GM12891 (cell line): ENCODE data around the gene CD300LG.

Source experiments
- PAX5 ChIP-seq: IDR thresholded peaks from 2 replicates; pipeline ENCODE4 v1.6.1; 2011; ENCODE audit warnings: low read length, moderate library complexity, mild to moderate bottlenecking; ENCODE audit not compliant: insufficient read depth, severe bottlenecking
- POLR2A ChIP-seq: IDR thresholded peaks from 2 replicates; pipeline ENCODE4 v1.6.1; 2011; ENCODE audit warnings: low read depth, low read length, control low read depth
- POLR2AphosphoS5 ChIP-seq: IDR thresholded peaks from 2 replicates; pipeline ENCODE4 v1.6.1; 2011; ENCODE audit warnings: low read depth, low read length, control low read depth
- POU2F2 ChIP-seq: IDR thresholded peaks from 2 replicates; pipeline ENCODE4 v1.6.1; 2011; ENCODE audit warnings: low read depth, mild to moderate bottlenecking, control low read depth, low read length, moderate library complexity
- SPI1 ChIP-seq: IDR thresholded peaks from 2 replicates; pipeline ENCODE4 v1.6.1; 2011; ENCODE audit warnings: low read depth, low read length, control low read depth
- TAF1 ChIP-seq: IDR thresholded peaks from 2 replicates; pipeline ENCODE4 v1.6.1; 2011; ENCODE audit warnings: low read depth, low read length, control low read depth

GRCh38 chr17:43890240-43890639 is 43.3 kb downstream of the CD300LG start:
- TF ChIP-seq POLR2A (no peak), POLR2AphosphoS5 (no peak), TAF1 (no peak), SPI1 (no peak), PAX5 (no peak), POU2F2 (no peak)
